HG03354 (cell line): ENCODE measurements around the gene TSHZ1.

ENCODE experiments used
- ATAC-seq: cut with Tn5 transposase; IDR thresholded peaks from one replicate; pipeline ENCODE4 v1.9.1; 2021; ENCODE audit warnings: mild to moderate bottlenecking; ENCODE audit not compliant: unreplicated experiment, poor library complexity, severe bottlenecking

TSHZ1 gene

GRCh38 chr18:75210274-75211001 lies at the start of gene TSHZ1:
Gene TSHZ1, plus strand, starts transcription at chr18:75210797. Its CDS starts 1,080 bp downstream, at chr18:75211877.
- peak; percentile 41 for ATAC-seq

GRCh38 chr18:75161256-75162028 lies 49.2 kb upstream of the TSHZ1 start:
- ATAC-seq: no peak

GRCh38 chr18:75162467-75162866 lies 48.1 kb upstream of the TSHZ1 start:
- ATAC-seq: no peak

- ATAC-seq: no peak
These were observed 47.6 kb upstream of the TSHZ1 start for GRCh38 chr18:75162978-75163377.

GRCh38 chr18:75163736-75164135 lies 46.9 kb upstream of the TSHZ1 start:
- no peak for ATAC-seq

GRCh38 chr18:75164479-75164878 lies 46.1 kb upstream of the TSHZ1 start:
- ATAC-seq: no peak

GRCh38 chr18:75165926-75166325 lies 44.7 kb upstream of the TSHZ1 start:
- ATAC-seq: no peak

GRCh38 chr18:75167137-75167536 lies 43.5 kb upstream of the TSHZ1 start:
- no peak for ATAC-seq

- ATAC-seq: no peak
These were observed 42.6 kb upstream of the TSHZ1 start for GRCh38 chr18:75167759-75168618.

GRCh38 chr18:75168619-75169018 lies 42.0 kb upstream of the TSHZ1 start:
- ATAC-seq: no peak

GRCh38 chr18:75169411-75169810 lies 41.2 kb upstream of the TSHZ1 start:
- no peak for ATAC-seq

GRCh38 chr18:75170022-75170789 lies 40.4 kb upstream of the TSHZ1 start:
- no peak for ATAC-seq

GRCh38 chr18:75170916-75171315 lies 39.7 kb upstream of the TSHZ1 start:
- ATAC-seq: no peak

- peak; percentile 25 for ATAC-seq
These were observed 38.1 kb upstream of the TSHZ1 start for GRCh38 chr18:75172299-75173124.

GRCh38 chr18:75173125-75173432 lies 37.5 kb upstream of the TSHZ1 start:
- peak; percentile 98 for ATAC-seq

GRCh38 chr18:75173738-75174137 lies 36.9 kb upstream of the TSHZ1 start:
- ATAC-seq: no peak

- ATAC-seq: no peak
These were observed 33.7 kb upstream of the TSHZ1 start for GRCh38 chr18:75176849-75177248.

GRCh38 chr18:75178376-75178775 lies 32.2 kb upstream of the TSHZ1 start:
- no peak for ATAC-seq
